ENCODE results near the gene MED15. TPM values are rescaled to one million over a fixed set of nuclear protein-coding genes. Genes with fewer than 3 reads are reported as not detected.
"Not testable (repeated sequence)": the region's sequence is repeated elsewhere in the genome, so short reads cannot be mapped to it uniquely, and the experiment has no call there.

The MED15 gene
- total RNA-seq, 3 donors from 2014 or later: 36.6 to 53.1 (median 52.3) TPM

GRCh38 chr22:20475115-20475436 is 32.3 kb upstream of the MED15 start:
- Histone ChIP-seq H3K9me3 (no peaks in the 10 kb centered on the region), H3K36me3 (no peaks in the 10 kb centered on the region), H3K27ac (no peak overlapping the region), H3K4me1 (no peaks in the 10 kb centered on the region), H3K4me3 (no peak overlapping the region), H3K27me3 (no peaks in the 10 kb centered on the region)
- DNase-seq (ENCODE audit: low spot score in 2 of 2): no peak
- TF ChIP-seq CTCF (IDR thresholded peaks at IDR 0.05) (no peak), POLR2A (IDR thresholded peaks at IDR 0.05) (no peak), POLR2AphosphoS5 (IDR thresholded peaks at IDR 0.05) (no peak)
- intact Hi-C loops (cut with DNase I; ENCODE audit: low total_unique reads): no loop called here

- intact Hi-C loops (cut with DNase I; ENCODE audit: low total_unique reads); DNase-seq (ENCODE audit: low spot score in 2 of 2); H3K27me3 ChIP-seq; H3K27ac ChIP-seq; H3K4me3 ChIP-seq; H3K9me3 ChIP-seq; H3K4me1 ChIP-seq; H3K36me3 ChIP-seq: not testable (repeated sequence)
Observed at GRCh38 chr22:20475569-20475968, 31.8 kb upstream of the MED15 start.

- intact Hi-C loops (cut with DNase I; ENCODE audit: low total_unique reads); H3K27ac ChIP-seq; H3K4me3 ChIP-seq; H3K9me3 ChIP-seq; H3K4me1 ChIP-seq; H3K27me3 ChIP-seq; DNase-seq (ENCODE audit: low spot score in 2 of 2); H3K36me3 ChIP-seq: not testable (repeated sequence)
Observed at GRCh38 chr22:20478059-20478458, 29.4 kb upstream of the MED15 start.

GRCh38 chr22:20479612-20480196 is 27.7 kb upstream of the MED15 start:
- Histone ChIP-seq H3K4me3 (no peak overlapping the region), H3K27ac (no peak overlapping the region), H3K4me1 (no peaks in the 10 kb centered on the region), H3K36me3 (no peaks in the 10 kb centered on the region), H3K9me3 (no peaks in the 10 kb centered on the region), H3K27me3 (no peaks in the 10 kb centered on the region)
- intact Hi-C loops (cut with DNase I; ENCODE audit: low total_unique reads): no loop called here
- no peak for DNase-seq (ENCODE audit: low spot score in 2 of 2)
- TF ChIP-seq POLR2A (IDR thresholded peaks at IDR 0.05): no peak
- TF ChIP-seq POLR2AphosphoS5 (IDR thresholded peaks at IDR 0.05): no peak
- no peak for TF ChIP-seq CTCF (IDR thresholded peaks at IDR 0.05)

- intact Hi-C loops (cut with DNase I; ENCODE audit: low total_unique reads); H3K4me3 ChIP-seq: not testable (repeated sequence)
Observed at GRCh38 chr22:20483143-20483506, 24.3 kb upstream of the MED15 start.

GRCh38 chr22:20483771-20484170 is 23.6 kb upstream of the MED15 start:
- H3K4me3 ChIP-seq: no peak overlapping the region
- no peaks in the 10 kb centered on the region for H3K4me1 ChIP-seq
- intact Hi-C loops (cut with DNase I; ENCODE audit: low total_unique reads): no loop called here
- H3K36me3 ChIP-seq: no peaks in the 10 kb centered on the region
- no peak for DNase-seq (ENCODE audit: low spot score in 2 of 2)
- H3K27me3 ChIP-seq: no peaks in the 10 kb centered on the region
- H3K27ac ChIP-seq: no peak overlapping the region
- H3K9me3 ChIP-seq: no peaks in the 10 kb centered on the region
- TF ChIP-seq CTCF (IDR thresholded peaks at IDR 0.05): no peak
- no peak for TF ChIP-seq POLR2A (IDR thresholded peaks at IDR 0.05)
- TF ChIP-seq POLR2AphosphoS5 (IDR thresholded peaks at IDR 0.05): no peak

More at GRCh38 chr22:20483143-20483506, 24.3 kb upstream of the MED15 start:
- DNase-seq (ENCODE audit: low spot score in 2 of 2); H3K27ac ChIP-seq; H3K4me1 ChIP-seq; H3K36me3 ChIP-seq; H3K27me3 ChIP-seq; H3K9me3 ChIP-seq: not testable (repeated sequence)
